ENCODE results near the gene OTUD5. TPM values are rescaled to one million over a fixed set of nuclear protein-coding genes. Genes with fewer than 3 reads are reported as not detected.

The OTUD5 gene
- total and polyA plus RNA-seq, 2 of the 13 experiments (the other 11 are each of a cell fraction or from before 2014, with no cell fraction given): 18.4 to 42.2 TPM

- TF ChIP-seq ZC3H4 (CRISPR knock-in tag; IDR thresholded peaks at IDR 0.05; ENCODE audit: borderline replicate concordance): no peak
- TF ChIP-seq ZNF609 (CRISPR knock-in tag; IDR thresholded peaks at IDR 0.05; ENCODE audit: borderline replicate concordance): no peak
- TF ChIP-seq ZNF362 (CRISPR knock-in tag; IDR thresholded peaks at IDR 0.05; ENCODE audit: borderline replicate concordance): no peak
- no peak for TF ChIP-seq CCAR2 (optimal IDR thresholded peaks at IDR 0.05; ENCODE audit: low read depth, low read length)
- no peak for TF ChIP-seq SRSF1 (optimal IDR thresholded peaks at IDR 0.05; ENCODE audit: low read depth, low read length)
- no peak for TF ChIP-seq ELK4 (CRISPR knock-in tag; IDR thresholded peaks at IDR 0.05; ENCODE audit: borderline replicate concordance)
- no peak for TF ChIP-seq NFE2L1 (CRISPR knock-in tag; IDR thresholded peaks at IDR 0.05; ENCODE audit: borderline replicate concordance)
Observed at GRCh38 chrX:48976086-48976485, 18.7 kb upstream of the OTUD5 start (continued).
